Psoas muscle (tissue), 8 donors: ENCODE results near the gene EPN1. TPM values are rescaled to one million over a fixed set of nuclear protein-coding genes. Genes with fewer than 3 reads are reported as not detected.
"Not testable (repeated sequence)": the region's sequence is repeated elsewhere in the genome, so short reads cannot be mapped to it uniquely, and the experiment has no call there.

Experiments used
- ATAC-seq, 4 donors: fragments of 200-7000 bp; cut with Tn5 transposase; one replicate each; pipeline ENCODE4 v1.9.1; 2020; ENCODE audit warnings: moderate library complexity in 3 of 4, mild to moderate bottlenecking in 2 of 4
- DNase-seq, 2 donors: peaks; one replicate each; pipeline ENCODE4 v3.0.0-alpha.2; 2020
- H3K27ac ChIP-seq: fragments of 200-600 bp; one replicate; pipeline ENCODE4 v1.8.0; 2022
- H3K27me3 ChIP-seq, 3 donors: fragments of 200-600 bp in 1 of 3; one replicate each; pipeline versions ENCODE4 v1.6.1 to v1.8.0; 2013 to 2022; ENCODE audit warnings: low read length in 2 of 3, mild to moderate bottlenecking in 2 of 3, moderate library complexity in 1 of 3; ENCODE audit not compliant: insufficient read depth in 3 of 3
- H3K36me3 ChIP-seq, 2 donors: fragments of 200-600 bp in 1 of 2; one replicate each; pipeline versions ENCODE4 v1.6.1 to v1.8.0; 2013 to 2022; ENCODE audit warnings: low read depth in 1 of 2, mild to moderate bottlenecking in 1 of 2, moderate library complexity in 1 of 2; ENCODE audit not compliant: insufficient read depth in 1 of 2
- H3K4me1 ChIP-seq: fragments of 200-600 bp; one replicate; pipeline ENCODE4 v1.8.0; 2022
- H3K4me3 ChIP-seq: fragments of 200-600 bp; one replicate; pipeline ENCODE4 v1.8.0; 2022; ENCODE audit warnings: mild to moderate bottlenecking
- H3K9me3 ChIP-seq: fragments of 200-600 bp; one replicate; pipeline ENCODE4 v1.8.0; 2022
- CTCF ChIP-seq: fragments of 200-600 bp; IDR thresholded peaks from one replicate; pipeline ENCODE4 v1.8.0; 2022; ENCODE audit warnings: antibody characterized with exemption
- WGBS, 3 donors: extraction: QIAGEN DNeasy Blood & Tissue Kit; methylation state at CpG; one replicate each; pipeline versions ENCODE4 v1.1.6 to v1.1.7; 2013; 5-methylcytosine and 5-hydroxymethylcytosine counted together
- intact Hi-C, 2 donors: fragments of 100-400 bp; cut with DNase I; formaldehyde crosslinking; loops; one replicate each; pipeline versions ENCODE4 v1.11.0 to v1.14.2; 2022
- polyA plus RNA-seq, 3 donors: library from polyadenylated mRNA; stranded (reverse); fragments of 200-250 nt; gene quantifications; one replicate each; pipeline ENCODE4 v1.2.3, GENCODE V29; 2013
- total RNA-seq, 4 donors: library from RNA; stranded (reverse); fragmentation: NEBNext Ultra II Directional in 2 of 4; extraction: Animal tissue kit (Norgen Biotek cat#: 25700) in 2 of 4; gene quantifications; one replicate each; pipeline versions ENCODE4 v1.2.1 to v1.2.4, GENCODE V29; 2021 to 2023
- donor health status: healthy with polysubstance abuse.
- donor health status: DM: no; HTN: no; CAD: no; lungs with moderate emphysema.
- donor health status: Bipolar disorder and iron deficiency.
- donor health status: healthy.
- donor health status: DM: yes; HTN: yes; CAD: no.
- donor health status: DM: no; HTN: no; CAD: no.
- donor health status: DM: no; HTN: no; CAD: no.
- donor health status: DM: yes; HTN: yes; CAD: no.

Gene EPN1
- total and polyA plus RNA-seq, 7 donors: 113 to 211 (median 126) TPM

DNA sequence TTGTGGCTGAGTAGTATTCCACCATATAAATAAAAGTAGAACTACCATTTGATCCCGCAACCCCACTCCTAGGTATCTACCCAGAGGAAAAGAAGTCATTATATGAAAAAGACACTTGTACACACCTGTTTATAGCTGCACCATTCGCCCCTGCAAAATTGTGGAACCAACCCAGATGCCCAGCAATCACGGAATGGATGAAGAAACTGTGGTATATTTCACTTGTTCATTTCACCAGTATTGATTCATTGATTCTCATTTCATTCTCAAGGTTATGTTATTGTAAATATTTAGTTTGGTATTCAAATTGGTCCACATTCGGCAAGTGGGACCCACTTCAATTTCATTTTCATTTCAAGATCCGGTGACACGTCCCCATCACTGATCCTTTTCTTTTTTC is 75.7 kb downstream of the EPN1 start:
- ATAC-seq: no peak

GRCh38 chr19:55753401-55753800 is 78.4 kb downstream of the EPN1 start:
- Histone ChIP-seq H3K9me3 (no peaks in the 10 kb centered on the region), H3K4me1 (no peaks in the 10 kb centered on the region), H3K36me3 (no peaks in the 10 kb centered on the region), H3K27me3 (no peaks in the 10 kb centered on the region), H3K27ac (no peak overlapping the region), H3K4me3 (no peak overlapping the region)
- intact Hi-C loops: no loop called here
- DNase-seq: no peak
- 62 to 72% (median 63%) methylated on average over 3 of the region's 3 CpGs for WGBS, 3 donors
- TF ChIP-seq CTCF: no peak
- no peak for ATAC-seq

More for the DNA sequence above, 75.7 kb downstream of the EPN1 start:
- WGBS, 3 donors: 86 to 89% (median 87%) methylated on average over 6 of the region's 6 CpGs
- Histone ChIP-seq H3K4me1 (no peaks in the 10 kb centered on the region), H3K4me3 (no peak overlapping the region), H3K27ac (no peak overlapping the region), H3K27me3 (no peaks in the 10 kb centered on the region), H3K9me3 (no peaks in the 10 kb centered on the region), H3K36me3 (no peaks in the 10 kb centered on the region)
- TF ChIP-seq CTCF: no peak
- DNase-seq: no peak
- intact Hi-C loops: no loop called here

- H3K4me3 ChIP-seq, H3K36me3 ChIP-seq, H3K27ac ChIP-seq, intact Hi-C loops, H3K4me1 ChIP-seq, ATAC-seq, DNase-seq, H3K9me3 ChIP-seq, H3K27me3 ChIP-seq: not testable (repeated sequence)
- 68 to 84% (median 75%) methylated on average over 4 of the region's 4 CpGs for WGBS, 3 donors
These were observed 81.8 kb downstream of the EPN1 start for GRCh38 chr19:55756808-55757207.

- WGBS, 3 donors: 65 to 91% (median 82%) methylated on average over 2 of the region's 3 CpGs
- H3K4me3 ChIP-seq, H3K4me1 ChIP-seq, DNase-seq, H3K27ac ChIP-seq, H3K9me3 ChIP-seq, H3K36me3 ChIP-seq, H3K27me3 ChIP-seq, intact Hi-C loops, ATAC-seq: not testable (repeated sequence)
These were observed 83.8 kb downstream of the EPN1 start, which contains the start of gene RFPL4A for GRCh38 chr19:55758797-55759196. Gene RFPL4A (plus strand): TSS chr19:55759097. CDS start chr19:55761801, 2,704 bp downstream.

Other genes starting within 250 kb of the EPN1 start
- not detected for gene SHISA7, start 231.9 kb upstream of the EPN1 start, total RNA-seq
- gene SHISA7, start 231.9 kb upstream of the EPN1 start, polyA plus RNA-seq: under 1 TPM in 1 of 3 donors, not detected in 2; 0.01 TPM
- 10 to 100 TPM; 32.0 to 78.0 (median 48.1) TPM for gene ISOC2, start 213.6 kb upstream of the EPN1 start, total RNA-seq
- gene ISOC2, start 213.6 kb upstream of the EPN1 start, polyA plus RNA-seq: 100 to 1,000 TPM in 2 of 3 donors, 10 to 100 TPM in 1; 78.7 to 177 (median 109) TPM
- not detected for gene C19orf85, start 210.5 kb upstream of the EPN1 start, total RNA-seq
- not detected for gene C19orf85, start 210.5 kb upstream of the EPN1 start, polyA plus RNA-seq
- 10 to 100 TPM in 2 of 4 donors, 1 to 10 TPM in 2; 5.9 to 14.3 (median 11.5) TPM for gene ZNF628, start 198.6 kb upstream of the EPN1 start, total RNA-seq
- gene ZNF628, start 198.6 kb upstream of the EPN1 start, polyA plus RNA-seq: 10 to 100 TPM; 11.8 to 12.4 (median 12.2) TPM
- gene NAT14, start 190.0 kb upstream of the EPN1 start, total RNA-seq: 1 to 10 TPM; 2.6 to 6.3 (median 4.5) TPM
- 1 to 10 TPM; 2.0 to 4.2 (median 3.6) TPM for gene NAT14, start 190.0 kb upstream of the EPN1 start, polyA plus RNA-seq
- gene SSC5D, start 186.8 kb upstream of the EPN1 start, total RNA-seq: 1 to 10 TPM; 1.2 to 4.6 (median 1.9) TPM
- gene SSC5D, start 186.8 kb upstream of the EPN1 start, polyA plus RNA-seq: under 1 TPM; 0.11 to 0.35 (median 0.16) TPM
- gene SBK2, start 138.1 kb upstream of the EPN1 start, total RNA-seq: 10 to 100 TPM in 1 of 4 donors, 1 to 10 TPM in 2, under 1 TPM in 1; 0.59 to 13.4 (median 3.7) TPM
- gene SBK2, start 138.1 kb upstream of the EPN1 start, polyA plus RNA-seq: 1 to 10 TPM in 1 of 3 donors, under 1 TPM in 2; 0.14 to 1.1 (median 0.91) TPM
- 10 to 100 TPM in 2 of 4 donors, 1 to 10 TPM in 1, under 1 TPM in 1; 0.79 to 30.8 (median 7.6) TPM for gene SBK3, start 129.7 kb upstream of the EPN1 start, total RNA-seq
- gene SBK3, start 129.7 kb upstream of the EPN1 start, polyA plus RNA-seq: 10 to 100 TPM in 1 of 3 donors, 1 to 10 TPM in 2; 5.4 to 10.6 (median 7.9) TPM
- gene ZNF579, start 94.4 kb upstream of the EPN1 start, total RNA-seq: 10 to 100 TPM; 21.8 to 81.6 (median 29.5) TPM
- gene ZNF579, start 94.4 kb upstream of the EPN1 start, polyA plus RNA-seq: 10 to 100 TPM in 2 of 3 donors, 1 to 10 TPM in 1; 4.2 to 22.9 (median 14.2) TPM
- 10 to 100 TPM in 3 of 4 donors, 1 to 10 TPM in 1; 9.9 to 23.7 (median 13.2) TPM for gene FIZ1, start 75.7 kb upstream of the EPN1 start, total RNA-seq
- 10 to 100 TPM; 10.8 to 12.1 (median 11.5) TPM for gene FIZ1, start 75.7 kb upstream of the EPN1 start, polyA plus RNA-seq
- 10 to 100 TPM; 21.4 to 32.0 (median 24.5) TPM for gene ZNF524, start 74.9 kb upstream of the EPN1 start, total RNA-seq
- gene ZNF524, start 74.9 kb upstream of the EPN1 start, polyA plus RNA-seq: 10 to 100 TPM; 38.6 to 52.5 (median 41.4) TPM
- 10 to 100 TPM; 17.1 to 40.4 (median 25.0) TPM for gene ZNF865, start 69.6 kb upstream of the EPN1 start, total RNA-seq
- 10 to 100 TPM; 11.1 to 20.3 (median 19.3) TPM for gene ZNF865, start 69.6 kb upstream of the EPN1 start, polyA plus RNA-seq
- 10 to 100 TPM in 3 of 4 donors, 1 to 10 TPM in 1; 9.0 to 22.2 (median 11.4) TPM for gene ZNF784, start 50.7 kb upstream of the EPN1 start, total RNA-seq
- gene ZNF784, start 50.7 kb upstream of the EPN1 start, polyA plus RNA-seq: 10 to 100 TPM in 1 of 3 donors, 1 to 10 TPM in 2; 4.9 to 14.9 (median 7.3) TPM
- 10 to 100 TPM; 10.3 to 21.1 (median 13.7) TPM for gene ZNF580, start 34.2 kb upstream of the EPN1 start, total RNA-seq
- gene ZNF580, start 34.2 kb upstream of the EPN1 start, polyA plus RNA-seq: 10 to 100 TPM in 1 of 3 donors, 1 to 10 TPM in 2; 5.9 to 13.5 (median 9.2) TPM
- 10 to 100 TPM; 10.2 to 14.5 (median 10.6) TPM for gene ZNF581, start 31.6 kb upstream of the EPN1 start, total RNA-seq
- 10 to 100 TPM; 14.6 to 18.6 (median 17.5) TPM for gene ZNF581, start 31.6 kb upstream of the EPN1 start, polyA plus RNA-seq
- 10 to 100 TPM in 2 of 4 donors, 1 to 10 TPM in 2; 8.0 to 12.0 (median 10.4) TPM for gene CCDC106, start 27.0 kb upstream of the EPN1 start, total RNA-seq
- gene CCDC106, start 27.0 kb upstream of the EPN1 start, polyA plus RNA-seq: 10 to 100 TPM in 2 of 3 donors, 1 to 10 TPM in 1; 4.4 to 11.8 (median 10.0) TPM
- gene U2AF2, start 20.2 kb upstream of the EPN1 start, total RNA-seq: 10 to 100 TPM; 58.8 to 85.2 (median 78.2) TPM
- gene U2AF2, start 20.2 kb upstream of the EPN1 start, polyA plus RNA-seq: 100 to 1,000 TPM in 1 of 3 donors, 10 to 100 TPM in 2; 54.1 to 116 (median 55.1) TPM
- gene NLRP9, start 63.2 kb downstream of the EPN1 start, total RNA-seq: not detected
- gene NLRP9, start 63.2 kb downstream of the EPN1 start, polyA plus RNA-seq: not detected
- gene RFPL4A, start 83.9 kb downstream of the EPN1 start, total RNA-seq: not detected
- gene RFPL4A, start 83.9 kb downstream of the EPN1 start, polyA plus RNA-seq: not detected
- gene RFPL4AL1, start 93.9 kb downstream of the EPN1 start, total RNA-seq: not detected
- gene RFPL4AL1, start 93.9 kb downstream of the EPN1 start, polyA plus RNA-seq: not detected
- gene NLRP11, start 156.8 kb downstream of the EPN1 start, total RNA-seq: not detected
- not detected for gene NLRP11, start 156.8 kb downstream of the EPN1 start, polyA plus RNA-seq
- gene NLRP4, start 161.3 kb downstream of the EPN1 start, total RNA-seq: not detected
- gene NLRP4, start 161.3 kb downstream of the EPN1 start, polyA plus RNA-seq: not detected